Activated naive CD4-positive, alpha-beta T cell treated with anti-CD3 and anti-CD28 coated beads for 36 hours (primary cell): Measurements from ENCODE around the gene SETD5. TPM values are rescaled to one million over a fixed set of nuclear protein-coding genes. Genes with fewer than 3 reads are reported as not detected.

ENCODE experiments used
- CTCF ChIA-PET: fragments of 350-600 bp; sonication (Branson Sonifier 250); formaldehyde crosslinking; loops from one replicate; lab custom pipeline; 2021; ENCODE audit warnings: antibody characterized with exemption; lab: Charles Lee
- DNase-seq: peaks from one replicate; pipeline ENCODE4 v3.0.0-alpha.2; 2020
- H3K27ac Mint-ChIP-seq: one replicate; pipeline ENCODE4 v1.8.0; 2021; ENCODE audit warnings: mild to moderate bottlenecking, mixed read lengths
- H3K27me3 Mint-ChIP-seq: one replicate; pipeline ENCODE4 v1.8.0; 2021; ENCODE audit warnings: low read depth, mixed read lengths
- H3K36me3 Mint-ChIP-seq: one replicate; pipeline ENCODE4 v1.8.0; 2021; ENCODE audit warnings: low read depth, mixed read lengths
- H3K4me1 Mint-ChIP-seq: one replicate; pipeline ENCODE4 v1.8.0; 2021; ENCODE audit warnings: low read depth, mixed read lengths
- H3K4me3 Mint-ChIP-seq: one replicate; pipeline ENCODE4 v1.8.0; 2021; ENCODE audit warnings: mild to moderate bottlenecking, moderate library complexity, mixed read lengths
- H3K9me3 Mint-ChIP-seq: one replicate; pipeline ENCODE4 v1.8.0; 2021; ENCODE audit warnings: mixed read lengths
- intact Hi-C: fragments of 100-400 bp; cut with micrococcal nuclease; formaldehyde crosslinking; loops from one replicate; pipeline ENCODE4 v1.15.1; 2023
- total RNA-seq, 2 experiments: library from RNA; stranded (reverse); gene quantifications; one replicate each; pipeline ENCODE4 v1.2.3, GENCODE V29; 2021

Gene SETD5
- total RNA-seq, 2 experiments from 2014 or later, result 125 to 133 TPM

GRCh38 chr3:9377981-9378380, 19.4 kb upstream of the SETD5 start:
- Mint-ChIP-seq H3K27ac (peak overlapping the region; percentile 25), H3K4me1 (peaks cover 14% of the 10 kb centered on the region)
- CTCF ChIA-PET, result interaction anchor here (0.6 to 2.3 kb wide), 2 partner anchors 10 to 25 kb away, joined by 3 to 8 read pairs; no protein-coding TSS in a partner anchor

GRCh38 chr3:9379327-9379726, 18.1 kb upstream of the SETD5 start:
- H3K27me3 Mint-ChIP-seq, result no peaks in the 10 kb centered on the region
- CTCF ChIA-PET, result interaction anchor here (0.9 kb wide), 1 partner anchor 9 kb away, joined by 4 read pairs; no protein-coding TSS in a partner anchor
- H3K4me1 Mint-ChIP-seq, result peaks cover 5% of the 10 kb centered on the region
- no peak overlapping the region for H3K27ac Mint-ChIP-seq
- no peak overlapping the region for H3K4me3 Mint-ChIP-seq
- peaks cover 42% of the 10 kb centered on the region for H3K36me3 Mint-ChIP-seq
- intact Hi-C loops, result no loop called here
- DNase-seq, result no peak
- no peaks in the 10 kb centered on the region for H3K9me3 Mint-ChIP-seq

More at GRCh38 chr3:9377981-9378380, 19.4 kb upstream of the SETD5 start:
- Mint-ChIP-seq H3K9me3 (no peaks in the 10 kb centered on the region), H3K4me3 (no peak overlapping the region), H3K27me3 (no peaks in the 10 kb centered on the region), H3K36me3 (peaks cover 42% of the 10 kb centered on the region)
- intact Hi-C loops, result no loop called here
- no peak for DNase-seq

GRCh38 chr3:9380014-9380413, 17.4 kb upstream of the SETD5 start:
- Mint-ChIP-seq H3K4me1 (peaks cover 1% of the 10 kb centered on the region), H3K27ac (peak overlapping the region; percentile 9), H3K27me3 (no peaks in the 10 kb centered on the region), H3K4me3 (no peak overlapping the region), H3K36me3 (peaks cover 41% of the 10 kb centered on the region), H3K9me3 (no peaks in the 10 kb centered on the region)
- intact Hi-C loops, result no loop called here
- CTCF ChIA-PET, result interaction anchor here (0.6 to 0.9 kb wide), 2 partner anchors 10 to 15 kb away, joined by 4 read pairs; no protein-coding TSS in a partner anchor
- DNase-seq, result no peak

- H3K4me3 Mint-ChIP-seq, result no peak overlapping the region
- intact Hi-C loops, result no loop called here
- peaks cover 8% of the 10 kb centered on the region for H3K4me1 Mint-ChIP-seq
- H3K27ac Mint-ChIP-seq, result peak overlapping the region; percentile 70
- CTCF ChIA-PET, result interaction anchor here (0.6 to 1.3 kb wide), 3 partner anchors 8 to 137 kb away, joined by 3 to 5 read pairs (median 3); no protein-coding TSS in a partner anchor
- H3K36me3 Mint-ChIP-seq, result peaks cover 38% of the 10 kb centered on the region
- H3K9me3 Mint-ChIP-seq, result no peaks in the 10 kb centered on the region
- no peaks in the 10 kb centered on the region for H3K27me3 Mint-ChIP-seq
- DNase-seq, result no peak
Observed at GRCh38 chr3:9384141-9384828, 13.1 kb upstream of the SETD5 start.

GRCh38 chr3:9385187-9386077, 12.0 kb upstream of the SETD5 start:
- Mint-ChIP-seq H3K36me3 (peaks cover 41% of the 10 kb centered on the region), H3K9me3 (no peaks in the 10 kb centered on the region), H3K4me3 (no peak overlapping the region), H3K27ac (peak overlapping the region; percentile 82), H3K4me1 (peaks cover 14% of the 10 kb centered on the region), H3K27me3 (no peaks in the 10 kb centered on the region)
- no peak for DNase-seq
- intact Hi-C loops, result loop anchor here (5.0 kb wide), 1 partner anchor 37 kb away; no protein-coding TSS in a partner anchor
- CTCF ChIA-PET, result no interaction called here

GRCh38 chr3:9386078-9386459, 11.3 kb upstream of the SETD5 start:
- Mint-ChIP-seq H3K9me3 (no peaks in the 10 kb centered on the region), H3K27me3 (no peaks in the 10 kb centered on the region), H3K4me3 (no peak overlapping the region), H3K36me3 (peaks cover 46% of the 10 kb centered on the region), H3K27ac (peak overlapping the region; percentile 82), H3K4me1 (peaks cover 16% of the 10 kb centered on the region)
- DNase-seq, result no peak
- intact Hi-C loops, result loop anchor here (5.0 kb wide), 1 partner anchor 36 kb away; no protein-coding TSS in a partner anchor
- CTCF ChIA-PET, result no interaction called here

GRCh38 chr3:9386501-9387321, 10.7 kb upstream of the SETD5 start:
- H3K36me3 Mint-ChIP-seq, result peaks cover 49% of the 10 kb centered on the region
- intact Hi-C loops, result loop anchor here (5.0 kb wide), 1 partner anchor 36 kb away; no protein-coding TSS in a partner anchor
- no peak overlapping the region for H3K4me3 Mint-ChIP-seq
- no peak for DNase-seq
- CTCF ChIA-PET, result no interaction called here
- H3K4me1 Mint-ChIP-seq, result peaks cover 22% of the 10 kb centered on the region
- H3K27me3 Mint-ChIP-seq, result no peaks in the 10 kb centered on the region
- peak overlapping the region; percentile 82 for H3K27ac Mint-ChIP-seq
- no peaks in the 10 kb centered on the region for H3K9me3 Mint-ChIP-seq

- Mint-ChIP-seq H3K36me3 (peaks cover 54% of the 10 kb centered on the region), H3K9me3 (no peaks in the 10 kb centered on the region), H3K27ac (peak overlapping the region; percentile 62), H3K27me3 (no peaks in the 10 kb centered on the region), H3K4me1 (peaks cover 28% of the 10 kb centered on the region), H3K4me3 (no peak overlapping the region)
- intact Hi-C loops, result loop anchor here (5.0 kb wide), 1 partner anchor 35 kb away; no protein-coding TSS in a partner anchor
- DNase-seq, result no peak
- CTCF ChIA-PET, result no interaction called here
Observed at GRCh38 chr3:9387322-9387655, 10.1 kb upstream of the SETD5 start.

GRCh38 chr3:9388142-9388541, 9.3 kb upstream of the SETD5 start:
- CTCF ChIA-PET, result interaction anchor here (0.9 kb wide), 1 partner anchor 95 kb away, joined by 3 read pairs; no protein-coding TSS in a partner anchor
- Mint-ChIP-seq H3K27me3 (no peaks in the 10 kb centered on the region), H3K36me3 (peaks cover 53% of the 10 kb centered on the region), H3K9me3 (no peaks in the 10 kb centered on the region), H3K27ac (peak overlapping the region; percentile 53), H3K4me1 (peaks cover 36% of the 10 kb centered on the region), H3K4me3 (no peak overlapping the region)
- DNase-seq, result no peak
- intact Hi-C loops, result loop anchor here (1.0 to 5.0 kb wide), 2 partner anchors 8 to 34 kb away; no protein-coding TSS in a partner anchor

GRCh38 chr3:9388562-9389272, 8.7 kb upstream of the SETD5 start:
- Mint-ChIP-seq H3K4me1 (peaks cover 41% of the 10 kb centered on the region), H3K4me3 (no peak overlapping the region), H3K36me3 (peaks cover 54% of the 10 kb centered on the region), H3K9me3 (no peaks in the 10 kb centered on the region), H3K27me3 (no peaks in the 10 kb centered on the region), H3K27ac (peak overlapping the region; percentile 65)
- CTCF ChIA-PET, result interaction anchor here (0.6 to 0.9 kb wide), 3 partner anchors 94 to 1070 kb away, joined by 3 to 5 read pairs (median 4); partner anchors contain the start of gene TATDN2
- intact Hi-C loops, result loop anchor here (1.0 to 5.0 kb wide), 2 partner anchors 8 to 34 kb away; no protein-coding TSS in a partner anchor
- no peak for DNase-seq

- intact Hi-C loops, result no loop called here
- no peak for DNase-seq
- Mint-ChIP-seq H3K36me3 (peaks cover 59% of the 10 kb centered on the region), H3K4me1 (peaks cover 57% of the 10 kb centered on the region), H3K4me3 (no peak overlapping the region), H3K27ac (peak overlapping the region; percentile 59), H3K27me3 (no peaks in the 10 kb centered on the region), H3K9me3 (no peaks in the 10 kb centered on the region)
- CTCF ChIA-PET, result no interaction called here
Observed at GRCh38 chr3:9390265-9390888, 7.0 kb upstream of the SETD5 start.
